Stimulated activated CD8-positive, alpha-beta memory T cell treated with anti-CD3 and anti-CD28 coated beads, Interleukin-2, amount 100 ng/mL, for 48 hours (primary cell): ENCODE data around the gene SDK1.
"Not testable (repeated sequence)": the region's sequence is repeated elsewhere in the genome, so short reads cannot be mapped to it uniquely, and the experiment has no call there.

Source experiments
- DNase-seq, 2 donors: peaks; one replicate each; pipeline ENCODE4 v3.0.0-alpha.2; 2020; ENCODE audit warnings: low read depth in 2 of 2

Gene SDK1

DNA sequence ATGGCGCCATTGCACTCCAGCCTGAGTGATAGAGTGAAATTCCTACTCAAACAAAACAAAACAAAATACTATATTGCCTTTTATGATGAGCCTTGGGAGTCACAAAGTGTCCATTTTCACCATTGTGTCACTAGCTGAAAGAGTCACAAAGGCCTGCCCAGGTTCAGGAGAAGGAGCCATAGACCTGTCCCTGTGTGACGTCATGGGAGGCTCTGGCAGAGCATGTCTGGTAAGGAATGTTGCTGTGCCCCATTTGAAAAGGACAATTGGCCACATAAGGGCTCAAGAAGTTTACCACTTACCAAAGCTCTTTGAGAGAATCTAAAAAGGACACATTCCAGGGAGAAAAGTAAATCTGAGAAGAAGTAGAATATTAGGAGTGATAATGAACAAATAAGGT is 367.7 kb downstream of the SDK1 start:
- no peak for DNase-seq

DNA sequence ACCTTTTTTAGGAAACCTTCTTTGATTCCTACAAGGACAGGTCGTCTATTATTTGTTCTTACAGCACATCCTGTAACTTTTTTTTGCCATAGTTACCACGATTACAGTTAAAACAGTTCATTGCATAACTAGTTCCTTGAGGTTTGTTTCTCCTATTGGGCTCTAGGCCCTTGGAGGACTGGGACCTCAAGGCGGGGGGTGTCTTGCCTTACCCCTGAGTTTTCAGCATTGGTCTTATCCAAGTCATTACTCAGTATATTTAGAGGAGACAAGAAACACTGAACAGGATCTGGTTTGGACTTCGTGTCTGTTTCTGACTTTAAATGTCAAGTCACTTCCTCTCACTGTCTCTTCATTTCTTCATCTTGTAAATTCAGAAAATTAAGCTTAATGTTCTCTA is 369.8 kb downstream of the SDK1 start:
- no peak for DNase-seq

DNA sequence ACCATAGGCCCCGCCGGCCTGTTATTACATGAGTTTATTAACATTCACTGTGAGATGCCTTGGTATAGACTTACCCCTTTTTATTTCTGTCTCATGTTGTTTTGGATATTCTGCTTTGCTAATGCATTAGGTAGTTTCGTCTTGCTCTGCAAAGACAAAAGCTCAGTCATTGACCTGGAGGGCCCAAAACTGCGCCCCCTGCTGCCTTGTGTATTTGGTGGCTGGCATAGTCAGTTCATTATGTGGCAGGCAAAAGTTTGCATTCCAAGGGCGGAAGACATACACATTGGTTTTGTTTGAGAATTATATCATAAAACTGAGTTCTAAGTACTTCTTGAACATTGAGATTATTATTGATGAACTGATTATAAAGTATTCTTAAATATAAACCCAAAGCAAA is 372.5 kb downstream of the SDK1 start:
- DNase-seq, result peak; percentile 27 to 30

DNA sequence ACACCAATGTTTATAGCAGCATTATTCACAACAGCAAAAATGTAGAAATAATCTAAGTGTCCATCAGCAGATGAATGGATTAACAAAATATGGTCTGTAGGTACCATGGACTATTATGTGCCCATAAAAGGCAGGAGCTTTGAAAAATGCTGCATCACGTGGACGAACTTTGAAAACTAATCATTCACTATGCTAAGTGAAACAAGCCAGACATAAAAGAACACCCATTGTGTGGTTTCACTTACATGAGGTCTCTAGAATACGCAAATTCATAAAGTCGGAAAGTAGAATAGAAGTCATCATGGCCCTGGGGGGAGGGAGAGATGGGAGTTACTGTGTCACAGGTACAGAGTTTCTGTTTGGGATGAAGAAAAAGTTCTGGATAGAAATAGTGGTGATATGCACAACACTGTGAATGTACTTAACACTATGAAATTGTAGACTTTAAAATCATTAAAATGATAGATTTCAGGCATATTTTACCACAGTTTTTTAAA is 377.3 kb downstream of the SDK1 start:
- no peak for DNase-seq

DNA sequence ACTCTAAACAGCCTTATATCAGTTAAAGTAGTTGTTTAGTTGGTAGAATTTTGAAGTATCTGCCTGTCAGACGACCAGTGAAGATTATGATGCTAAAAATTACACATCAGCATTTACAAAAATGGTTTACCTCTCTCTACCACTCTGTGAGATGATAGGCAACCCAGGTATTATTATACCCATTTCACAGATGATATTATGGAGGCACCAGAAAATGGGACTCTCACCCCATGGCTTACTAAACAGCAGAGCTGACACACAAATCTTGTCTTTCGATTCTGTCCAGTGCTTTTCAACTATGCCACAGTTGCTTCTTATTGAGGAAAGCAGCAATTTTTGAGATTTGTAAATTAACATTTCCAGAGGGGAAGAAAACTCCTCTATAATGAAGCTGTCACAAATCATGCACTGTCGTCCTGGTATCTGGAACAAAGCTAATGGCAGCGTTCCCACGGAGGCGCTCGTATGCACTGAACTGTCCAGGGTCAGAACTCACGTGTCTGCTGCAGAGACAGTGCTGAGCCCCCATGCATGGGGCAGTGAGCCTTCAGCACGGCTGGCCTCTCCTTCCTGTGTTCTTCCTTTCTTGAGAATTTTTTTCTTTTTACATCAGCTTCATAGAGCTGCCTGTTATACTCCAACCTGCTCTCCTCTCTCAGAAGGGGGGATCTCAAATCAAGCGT is 381.1 kb downstream of the SDK1 start:
- DNase-seq, result no peak

DNA sequence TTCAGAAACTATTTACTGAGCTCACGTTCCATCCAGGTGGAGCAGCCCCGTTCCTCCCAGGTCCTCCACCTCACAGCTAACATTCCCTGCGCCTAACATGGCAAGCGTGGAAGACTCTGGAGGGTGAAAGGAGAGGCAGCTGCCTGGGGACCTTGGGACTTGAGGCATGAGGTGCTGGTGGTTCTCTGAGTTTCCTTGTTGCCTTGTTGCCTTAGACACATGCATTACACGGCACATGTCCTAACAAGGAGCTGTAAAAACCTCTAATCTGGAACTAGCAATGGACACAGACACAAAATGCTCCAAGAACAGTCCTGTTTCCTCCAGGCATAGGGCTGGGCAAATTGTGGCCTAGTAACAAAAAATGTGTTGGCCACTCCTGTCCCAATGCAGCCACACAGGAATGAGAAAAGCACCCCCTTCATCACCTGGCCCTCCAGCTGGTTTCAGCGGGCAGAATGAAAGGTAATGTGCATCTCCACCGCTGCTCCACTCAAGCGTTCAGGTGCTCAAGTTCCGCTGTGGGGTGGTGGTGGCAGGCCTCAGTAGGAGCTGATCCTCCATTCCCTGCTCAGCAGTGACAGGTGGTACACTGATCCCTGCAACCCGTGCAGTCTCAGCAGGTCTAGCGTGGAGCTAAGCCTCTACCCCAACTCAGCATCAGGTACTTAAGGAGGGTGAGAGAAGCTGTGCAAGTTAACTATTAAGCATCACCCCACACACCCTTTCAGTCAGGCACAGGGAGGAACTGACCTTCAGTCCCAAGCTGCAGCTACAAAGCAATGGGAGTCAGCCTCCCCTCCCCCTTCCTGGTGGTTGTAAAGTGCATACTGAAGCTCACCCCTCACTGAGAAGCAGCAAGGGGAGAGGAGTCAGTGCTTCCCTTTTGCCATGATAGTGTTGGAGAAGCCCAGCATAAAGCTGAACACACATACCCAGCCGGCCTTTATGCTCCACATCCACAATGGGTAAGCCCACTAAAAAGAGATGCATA is 382.8 kb downstream of the SDK1 start:
- no peak for DNase-seq

DNA sequence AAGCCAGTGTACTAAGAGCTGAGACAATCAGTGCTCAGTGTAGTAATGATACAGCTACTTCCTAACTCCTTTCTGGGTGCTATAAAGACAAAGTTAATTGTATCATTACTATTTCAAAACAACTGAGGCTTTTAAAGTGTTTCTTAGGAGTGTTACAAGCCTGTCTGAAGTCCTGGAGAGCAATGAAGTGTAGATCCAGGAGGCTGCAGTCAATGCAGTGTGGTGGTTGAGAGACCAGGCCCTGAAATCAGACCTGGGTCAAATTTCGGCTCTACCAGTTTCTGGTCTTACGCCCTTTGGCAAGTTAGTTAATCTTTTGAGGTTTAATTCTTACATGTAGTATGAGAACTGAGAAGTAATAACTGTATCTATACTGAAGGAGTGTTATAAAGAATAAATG is 387.0 kb downstream of the SDK1 start:
- DNase-seq, result no peak

DNA sequence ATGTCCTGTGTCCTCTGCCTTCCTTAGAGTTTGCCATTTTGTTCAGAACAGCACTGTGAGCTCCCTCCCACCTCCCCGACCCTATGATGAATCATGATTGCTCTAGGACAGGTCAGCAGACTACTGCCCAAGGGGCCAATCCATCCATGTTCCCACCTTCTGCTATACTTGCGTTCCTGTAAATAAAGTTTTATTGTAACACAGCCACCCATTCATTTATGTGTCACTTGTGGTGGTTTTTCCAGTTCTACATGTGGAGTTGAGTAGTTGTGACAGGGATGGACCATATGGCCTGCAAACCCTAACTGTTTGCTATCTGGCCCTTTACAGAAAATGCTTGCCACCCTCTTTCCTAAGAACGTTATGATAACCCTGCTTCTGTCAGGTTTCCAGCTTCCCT is 387.8 kb downstream of the SDK1 start:
- DNase-seq, result no peak

DNA sequence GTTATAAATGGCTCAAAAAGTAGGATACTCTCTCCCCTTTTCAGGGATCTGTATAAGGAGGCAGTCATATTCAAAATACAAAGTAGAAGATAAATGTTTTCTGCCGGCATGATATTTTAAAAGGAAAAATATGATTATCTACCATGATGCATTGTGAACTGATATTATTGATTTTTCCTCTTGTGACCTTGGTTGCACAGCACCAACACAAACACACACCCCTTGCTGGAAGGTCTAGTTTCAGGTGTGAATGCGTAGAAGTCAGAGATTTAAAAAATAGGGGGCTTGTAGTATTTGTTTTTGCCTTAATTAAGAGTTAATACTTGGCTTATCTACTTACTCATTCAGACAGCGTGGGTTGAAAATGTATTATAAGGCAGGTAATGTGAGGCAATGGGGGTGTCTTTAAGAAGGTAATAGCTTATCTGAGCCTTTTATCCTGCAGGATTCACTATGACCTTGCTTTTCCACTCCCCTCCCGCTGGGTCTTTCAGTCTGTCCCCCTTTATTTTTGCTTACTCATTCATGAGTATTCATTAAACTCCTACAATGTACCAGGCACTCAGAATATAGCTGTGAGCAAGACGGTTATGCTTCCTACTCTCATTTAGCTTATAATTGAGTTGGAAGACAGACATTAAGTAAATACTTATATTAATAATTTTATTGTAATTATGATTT is 390.6 kb downstream of the SDK1 start:
- DNase-seq, result no peak

DNA sequence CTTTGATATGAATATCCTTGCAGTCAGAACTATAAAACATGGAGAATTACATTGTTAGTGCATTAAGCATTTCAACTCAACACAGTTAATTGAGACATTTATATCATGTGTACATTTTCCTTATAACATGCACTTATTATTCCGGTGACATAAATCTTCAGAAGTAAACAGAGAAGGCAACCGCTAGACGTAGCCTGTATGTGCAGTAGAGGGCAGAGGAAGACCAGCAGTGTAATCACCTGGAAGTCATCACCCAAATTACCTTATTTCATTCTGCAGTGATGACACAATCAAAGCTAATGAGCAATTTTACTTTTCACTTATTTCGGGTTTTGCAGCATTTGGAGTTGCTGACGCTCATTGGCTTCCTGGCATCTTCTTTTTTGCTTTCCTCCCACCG is 394.6 kb downstream of the SDK1 start:
- DNase-seq, result no peak

DNA sequence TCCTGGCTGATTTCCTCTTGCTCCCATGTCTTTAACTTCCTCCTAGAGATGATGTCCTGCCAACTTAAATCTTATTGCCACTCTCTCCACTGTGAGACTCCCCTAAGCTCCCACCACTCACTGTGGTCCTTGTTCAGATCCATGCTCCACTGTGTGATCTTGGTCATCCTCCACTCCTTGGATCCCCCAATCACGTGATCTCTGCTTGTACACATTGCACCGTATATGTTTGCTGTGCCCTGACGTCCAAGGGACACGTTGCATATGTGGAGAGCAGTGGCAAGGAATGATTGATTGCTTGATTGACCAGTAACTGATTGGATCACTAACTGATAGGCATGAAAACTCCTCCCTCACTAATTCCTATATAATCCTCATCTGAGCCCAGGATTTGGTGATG is 395.1 kb downstream of the SDK1 start:
- no peak for DNase-seq

DNA sequence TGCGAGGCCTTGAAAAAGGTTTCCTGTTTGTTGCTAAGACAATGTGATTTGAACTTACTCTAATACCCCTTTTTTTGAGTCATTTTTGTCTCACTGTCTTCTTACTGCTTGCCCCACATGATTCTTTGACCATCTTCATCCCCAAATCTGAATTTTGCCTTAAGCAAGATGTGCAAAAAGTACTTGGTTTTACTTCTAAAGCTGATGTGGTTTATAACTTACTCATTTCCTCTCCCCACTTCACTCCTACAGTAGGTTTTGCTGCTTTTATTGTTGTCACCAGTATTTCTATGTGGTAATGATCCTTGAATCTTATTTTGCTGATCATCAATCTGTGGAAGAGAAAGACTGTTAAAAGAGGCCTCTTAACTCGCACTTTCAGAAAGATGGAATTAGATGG is 396.4 kb downstream of the SDK1 start:
- no peak for DNase-seq

DNA sequence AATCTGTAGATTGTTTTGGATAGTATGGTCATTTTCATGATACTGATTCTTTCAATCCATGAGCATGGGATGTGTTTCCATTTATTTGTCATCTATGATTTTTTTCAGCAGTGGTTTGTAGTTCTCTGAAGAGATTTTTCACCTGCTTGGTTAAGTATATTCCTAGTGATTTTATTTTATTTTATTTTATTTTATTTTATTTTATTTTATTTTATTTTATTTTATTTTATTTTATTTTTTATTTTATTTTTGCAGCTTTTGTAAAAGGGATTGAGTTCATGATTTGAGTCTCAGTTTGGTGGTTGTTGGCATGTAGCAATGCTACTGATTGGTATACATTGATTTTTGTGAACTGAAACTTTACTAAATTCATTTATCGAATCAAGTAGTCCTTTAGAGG is 404.2 kb downstream of the SDK1 start:
- no peak for DNase-seq

DNA sequence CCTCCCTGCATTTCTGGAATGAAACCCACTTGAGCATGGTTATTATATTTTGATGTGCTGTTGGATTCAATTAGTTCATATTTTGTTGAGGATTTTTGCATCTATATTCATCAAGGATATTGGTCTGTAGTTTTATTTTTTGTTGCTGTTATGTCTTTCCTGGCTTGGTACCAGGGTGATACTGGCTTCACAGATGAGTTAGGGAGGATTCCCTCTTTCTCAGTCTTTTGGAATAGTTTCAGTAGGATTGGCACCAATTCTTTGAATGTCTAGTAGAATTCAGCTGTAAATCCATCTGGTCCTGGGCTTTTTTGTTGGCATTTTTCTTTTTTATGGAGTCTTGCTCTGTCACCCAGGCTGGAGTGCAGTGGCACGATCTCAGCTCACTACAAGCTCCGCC is 405.0 kb downstream of the SDK1 start:
- not testable (repeated sequence) for DNase-seq

DNA sequence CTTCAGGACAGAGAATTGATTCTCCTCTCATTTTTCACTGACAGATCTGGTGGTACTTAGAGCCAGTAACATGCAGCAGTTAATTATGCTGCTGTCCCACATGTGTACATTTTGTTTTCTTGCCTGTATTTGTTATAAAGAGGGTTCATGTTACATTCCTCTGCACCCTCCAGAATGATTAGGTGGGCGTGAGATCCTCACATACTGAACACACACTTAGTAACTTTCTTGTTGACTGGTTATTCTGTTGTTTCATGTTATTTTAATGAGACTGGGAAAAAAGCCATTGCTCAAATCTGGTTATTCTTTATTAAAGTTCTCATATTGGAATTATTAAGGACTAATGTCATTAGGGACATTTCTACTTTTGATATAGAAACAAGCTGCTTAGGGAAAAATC is 409.1 kb downstream of the SDK1 start:
- DNase-seq, result no peak

DNA sequence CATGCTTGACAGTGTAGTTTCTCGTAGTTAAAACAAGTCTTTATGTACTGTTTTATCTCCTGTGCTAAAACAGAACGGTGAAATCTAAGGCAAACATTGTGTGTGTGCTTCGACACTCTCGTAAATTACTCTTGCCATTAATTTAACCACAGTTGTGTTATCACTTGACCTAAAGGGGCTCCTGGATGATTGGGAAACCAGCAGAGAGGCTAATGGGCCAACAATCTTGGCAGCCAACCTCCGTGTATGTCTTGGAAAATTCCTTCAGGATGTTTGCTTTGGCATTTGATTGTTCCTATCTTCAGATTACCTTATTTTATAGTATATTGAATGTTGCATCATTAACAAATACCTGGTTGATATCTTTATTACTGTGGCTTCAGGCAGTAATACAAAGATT is 409.5 kb downstream of the SDK1 start:
- DNase-seq, result no peak

DNA sequence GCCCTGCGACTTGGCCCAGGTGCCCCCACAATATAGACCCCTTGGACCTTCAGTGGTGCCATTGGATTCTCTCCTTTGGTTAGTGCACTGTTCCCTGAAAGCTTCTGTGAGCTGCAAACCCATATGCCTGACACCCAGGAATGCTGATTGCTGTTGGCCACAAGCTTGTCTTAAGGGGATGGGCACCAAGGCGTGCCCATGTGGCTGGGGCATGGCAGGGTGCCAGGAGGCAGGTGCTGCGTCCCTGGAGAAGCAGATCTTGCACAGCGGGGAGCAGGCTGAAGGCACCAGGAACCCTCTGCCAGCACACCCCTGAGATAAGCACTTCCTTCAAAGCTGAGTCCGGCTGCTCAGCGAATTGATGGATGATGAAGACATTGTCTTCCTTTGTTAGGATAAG is 411.8 kb downstream of the SDK1 start:
- no peak for DNase-seq

DNA sequence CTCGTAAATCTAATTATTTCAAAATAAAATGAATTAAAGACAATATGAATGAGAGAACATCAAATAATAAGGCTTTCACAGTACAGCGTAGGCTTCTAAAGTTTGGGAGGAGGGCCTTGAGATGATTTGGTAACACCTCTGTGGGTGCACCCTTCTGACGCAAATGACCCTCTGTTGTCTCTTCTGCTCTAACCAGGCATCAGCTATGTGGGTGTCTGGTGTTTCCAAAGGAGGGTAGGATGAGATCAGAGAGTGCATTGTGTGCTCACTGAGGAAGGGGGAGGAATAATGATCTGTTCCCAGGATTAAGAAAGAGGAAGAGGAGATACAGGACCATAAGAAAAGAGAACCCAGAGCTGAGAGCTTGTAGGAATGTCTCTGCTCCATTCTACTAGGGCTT is 420.4 kb downstream of the SDK1 start:
- DNase-seq, result no peak

DNA sequence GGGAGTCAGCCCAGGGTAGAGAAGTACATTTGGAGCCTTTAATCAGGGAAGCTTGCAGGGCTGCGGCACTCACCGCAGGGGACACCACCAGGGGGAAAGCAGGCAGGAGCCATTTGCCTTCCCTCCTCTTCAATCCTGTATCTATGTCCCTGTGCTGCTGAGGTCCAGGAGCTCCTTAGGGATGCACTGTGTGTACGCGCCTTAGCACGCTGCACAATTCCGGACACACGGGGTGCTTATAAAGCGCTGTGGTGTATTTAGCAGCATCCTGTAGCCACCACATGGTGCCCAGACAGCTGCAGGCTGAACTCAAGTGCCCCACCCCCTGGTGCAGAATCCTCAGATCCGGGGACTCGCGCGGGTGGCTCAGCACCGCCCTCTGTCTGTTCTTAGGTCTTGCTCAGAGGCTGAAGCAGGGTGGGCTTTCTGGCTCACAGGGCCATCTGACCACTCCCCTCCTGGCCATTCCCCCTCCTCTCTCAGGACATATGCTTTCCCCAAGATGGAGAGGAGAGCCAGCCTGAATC is 421.4 kb downstream of the SDK1 start:
- DNase-seq, result no peak

DNA sequence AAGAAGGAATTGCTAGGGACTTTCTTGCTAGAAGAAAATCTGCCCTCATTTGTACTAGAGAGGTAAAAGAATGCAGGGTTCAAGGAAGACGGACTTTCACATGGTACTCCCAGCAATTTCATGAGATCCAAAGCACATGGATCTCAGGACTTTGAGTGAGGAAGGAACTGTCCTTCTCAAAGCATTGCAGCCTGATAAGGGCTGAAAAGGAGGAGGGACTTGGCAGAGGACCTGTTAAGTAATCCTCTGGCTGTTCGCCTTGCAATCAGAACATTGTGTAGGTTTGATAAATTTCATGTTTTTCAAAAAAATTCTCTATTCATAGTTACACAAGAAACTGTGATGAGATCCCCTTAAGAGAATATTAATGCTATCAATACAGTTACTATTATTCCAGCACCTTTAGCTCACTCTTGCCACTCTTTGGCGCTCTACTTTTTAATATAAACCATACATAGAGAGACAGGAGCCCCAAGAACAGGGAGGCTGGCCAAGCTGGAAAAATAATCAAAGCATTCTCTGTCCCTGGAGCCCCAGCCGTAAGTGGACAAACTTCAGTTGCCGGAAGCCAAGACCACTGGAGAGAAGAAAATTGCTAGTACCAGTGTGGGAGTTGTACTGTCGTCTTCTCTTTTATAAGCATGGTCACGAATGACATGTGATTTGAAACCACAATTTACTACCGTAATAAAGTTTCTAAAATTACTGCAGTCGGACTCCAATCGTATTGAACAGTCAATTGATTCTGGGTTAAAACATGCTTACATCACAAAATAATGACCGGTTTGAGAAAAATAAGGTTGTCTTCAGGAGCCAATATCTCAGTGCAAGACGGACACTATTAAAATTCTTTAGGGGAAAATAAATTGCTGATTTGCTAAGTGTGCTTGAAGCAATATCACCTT is 424.4 kb downstream of the SDK1 start:
- DNase-seq, result no peak

DNA sequence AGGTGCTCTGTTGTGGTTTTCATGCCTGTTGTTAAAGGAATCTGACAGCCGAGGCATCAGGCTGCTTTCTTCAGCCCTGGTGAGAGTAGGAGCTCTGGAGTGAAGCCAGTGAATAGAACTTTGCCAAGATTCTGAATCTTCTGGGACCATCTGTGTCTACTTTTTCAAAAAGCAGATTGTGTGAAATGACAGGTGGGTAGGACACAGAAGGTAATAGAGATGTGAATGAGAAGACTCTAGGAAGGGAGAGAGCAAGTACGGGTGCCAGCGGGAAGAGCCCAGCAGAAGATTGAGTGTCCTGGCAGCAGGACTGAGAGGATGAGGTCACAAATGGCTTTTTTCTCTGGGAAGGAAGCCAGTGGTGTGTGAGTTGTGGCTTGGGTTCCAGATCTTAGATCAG is 429.2 kb downstream of the SDK1 start:
- DNase-seq, result no peak
